ENCODE results near the gene ATRIP.

Gene ATRIP

GRCh38 chr3:48504051-48504946 is 57.8 kb downstream of the ATRIP start, which contains the start of gene SHISA5:
Gene SHISA5 (minus strand): TSS chr3:48504174. CDS start chr3:48504094, 80 bp downstream.
- DNase-seq (ENCODE audit: low read depth): peak; percentile 59

GRCh38 chr3:48505146-48505545 is 58.6 kb downstream of the ATRIP start:
- no peak for DNase-seq (ENCODE audit: low read depth)

GRCh38 chr3:48505968-48506504 is 59.5 kb downstream of the ATRIP start:
- no peak for DNase-seq (ENCODE audit: low read depth)

GRCh38 chr3:48507256-48508061 is 60.9 kb downstream of the ATRIP start:
- DNase-seq (ENCODE audit: low read depth): no peak

GRCh38 chr3:48511551-48511950 is 65.0 kb downstream of the ATRIP start:
- no peak for DNase-seq (ENCODE audit: low read depth)

- DNase-seq (ENCODE audit: low read depth): no peak
These were observed 68.1 kb downstream of the ATRIP start for GRCh38 chr3:48514431-48515227.

Measured in stromal cell of bone marrow (primary cell).